SK-N-SH treated with all-trans-retinoic acid at 6 μM for 48 hours (cell line): ENCODE measurements around the gene SLC41A3.

Source experiments
- BACH2 ChIP-seq: fragments of 250-450 bp; sonication (Bioruptor Pico); IDR thresholded peaks from 2 replicates; pipeline ENCODE4 v1.9.0; 2021; ENCODE audit warnings: mild to moderate bottlenecking, borderline replicate concordance
- RARB ChIP-seq: fragments of 250-450 bp; sonication (Bioruptor Pico); IDR thresholded peaks from 2 replicates; pipeline ENCODE4 v1.8.0; 2021; ENCODE audit warnings: mild to moderate bottlenecking, moderate library complexity
- ZC3H10 ChIP-seq: fragments of 250-450 bp; sonication (Bioruptor Pico); IDR thresholded peaks from 2 replicates; pipeline ENCODE4 v1.5.1; 2021; ENCODE audit warnings: mild to moderate bottlenecking, moderate library complexity
- TF ChIP-seq, protein P1 (sequence below): fragments of 250-450 bp; sonication (Bioruptor Pico); IDR thresholded peaks from 2 replicates; pipeline ENCODE4 v1.8.0; 2020; ENCODE audit warnings: mild to moderate bottlenecking, moderate library complexity, borderline replicate concordance

GRCh38 chr3:125958511-125959316 is 125.2 kb downstream of the SLC41A3 start:
- TF ChIP-seq RARB (CRISPR knock-in tag) (no peak), ZC3H10 (CRISPR knock-in tag) (no peak), BACH2 (CRISPR knock-in tag) (no peak)
- TF ChIP-seq, protein P1, sequence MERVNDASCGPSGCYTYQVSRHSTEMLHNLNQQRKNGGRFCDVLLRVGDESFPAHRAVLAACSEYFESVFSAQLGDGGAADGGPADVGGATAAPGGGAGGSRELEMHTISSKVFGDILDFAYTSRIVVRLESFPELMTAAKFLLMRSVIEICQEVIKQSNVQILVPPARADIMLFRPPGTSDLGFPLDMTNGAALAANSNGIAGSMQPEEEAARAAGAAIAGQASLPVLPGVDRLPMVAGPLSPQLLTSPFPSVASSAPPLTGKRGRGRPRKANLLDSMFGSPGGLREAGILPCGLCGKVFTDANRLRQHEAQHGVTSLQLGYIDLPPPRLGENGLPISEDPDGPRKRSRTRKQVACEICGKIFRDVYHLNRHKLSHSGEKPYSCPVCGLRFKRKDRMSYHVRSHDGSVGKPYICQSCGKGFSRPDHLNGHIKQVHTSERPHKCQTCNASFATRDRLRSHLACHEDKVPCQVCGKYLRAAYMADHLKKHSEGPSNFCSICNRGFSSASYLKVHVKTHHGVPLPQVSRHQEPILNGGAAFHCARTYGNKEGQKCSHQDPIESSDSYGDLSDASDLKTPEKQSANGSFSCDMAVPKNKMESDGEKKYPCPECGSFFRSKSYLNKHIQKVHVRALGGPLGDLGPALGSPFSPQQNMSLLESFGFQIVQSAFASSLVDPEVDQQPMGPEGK (CRISPR knock-in tag) = no peak
